T follicular helper cell (primary cell): ENCODE results near the gene AHCY.
A peak's percentile ranks its signal among the peaks of the same experiment; 100 is the strongest.

Experiments used
- DNase-seq: peaks from one replicate; pipeline ENCODE4 v3.0.0-alpha.2; 2020; ENCODE audit warnings: low read depth

AHCY gene

DNA sequence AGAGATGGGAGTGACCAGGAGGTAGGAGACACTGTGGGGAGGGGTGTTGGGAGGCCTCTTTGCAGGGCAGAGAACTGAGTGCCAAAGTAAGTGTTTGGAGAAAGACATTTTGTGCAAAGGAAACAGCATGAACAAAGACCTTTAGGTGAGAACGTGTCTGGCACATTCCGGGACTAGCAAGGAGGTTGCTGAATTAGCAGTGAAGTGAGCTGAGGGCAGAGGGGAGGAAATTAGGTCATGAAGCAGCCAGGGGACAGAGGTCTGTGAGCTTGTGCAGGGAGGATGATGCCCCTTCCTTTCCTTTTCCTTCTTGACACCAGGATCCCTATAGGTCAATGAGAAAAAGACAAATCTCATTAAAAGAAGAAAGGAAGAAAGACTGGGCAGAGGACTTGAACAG lies 21.4 kb upstream of the AHCY start:
- no peak for DNase-seq

DNA sequence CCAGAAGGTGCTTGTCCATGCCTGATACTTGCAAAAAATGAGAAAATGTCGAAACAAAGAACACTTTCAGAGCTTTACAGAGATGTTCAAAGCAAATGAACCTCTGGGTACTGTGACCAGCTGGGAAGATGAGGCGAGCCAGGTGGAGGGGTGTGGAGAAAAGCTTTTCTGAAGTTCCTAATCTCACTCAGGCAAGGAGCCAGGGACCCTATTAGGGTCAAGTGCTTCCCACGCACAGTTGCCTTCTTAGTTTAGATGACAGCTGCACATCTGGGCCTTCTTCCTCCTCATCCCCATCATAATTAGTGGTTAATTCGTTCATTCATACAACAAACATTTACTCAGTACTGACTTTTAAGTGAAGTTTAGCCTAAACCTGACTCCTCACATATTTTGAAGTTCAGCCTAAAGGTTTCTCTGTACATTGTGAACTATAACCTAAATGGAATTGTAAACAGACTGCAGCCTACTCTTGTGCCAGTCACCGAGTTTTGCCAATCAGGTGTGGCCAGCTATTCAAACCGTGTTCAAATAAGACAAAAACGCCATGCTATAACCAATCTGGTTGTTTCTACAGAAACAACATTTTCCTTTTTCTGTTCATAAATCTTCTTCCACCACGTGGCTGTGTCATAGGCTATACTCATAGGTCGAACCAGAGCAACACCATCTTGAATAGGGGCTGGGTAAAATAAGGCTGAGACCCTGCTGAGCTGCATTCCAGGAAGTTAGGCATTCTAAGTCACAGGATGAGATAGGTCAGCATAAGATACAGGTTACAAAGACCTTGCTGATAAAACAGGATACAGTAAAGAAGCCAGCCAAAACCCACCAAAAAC lies 19.3 kb upstream of the AHCY start:
- DNase-seq, result no peak

DNA sequence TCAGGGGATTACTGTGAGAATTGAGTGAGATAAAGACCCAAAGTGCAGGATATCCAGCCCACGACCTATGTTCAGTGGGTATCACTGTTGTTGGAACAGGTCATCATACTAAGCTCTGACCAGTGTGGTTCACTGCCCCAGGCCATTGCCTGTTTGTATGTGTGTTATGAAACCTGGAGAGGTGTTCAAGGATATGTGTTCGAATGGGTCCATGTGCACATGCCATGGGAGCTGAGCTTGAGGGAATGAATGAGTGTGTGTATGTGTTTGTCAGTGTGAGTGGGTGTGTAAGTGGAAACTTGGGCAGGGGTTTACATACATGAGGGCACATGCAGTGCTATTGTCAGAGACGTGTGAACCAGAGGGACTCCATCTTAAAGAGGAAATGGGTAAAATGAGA lies 17.7 kb upstream of the AHCY start:
- DNase-seq, result no peak

DNA sequence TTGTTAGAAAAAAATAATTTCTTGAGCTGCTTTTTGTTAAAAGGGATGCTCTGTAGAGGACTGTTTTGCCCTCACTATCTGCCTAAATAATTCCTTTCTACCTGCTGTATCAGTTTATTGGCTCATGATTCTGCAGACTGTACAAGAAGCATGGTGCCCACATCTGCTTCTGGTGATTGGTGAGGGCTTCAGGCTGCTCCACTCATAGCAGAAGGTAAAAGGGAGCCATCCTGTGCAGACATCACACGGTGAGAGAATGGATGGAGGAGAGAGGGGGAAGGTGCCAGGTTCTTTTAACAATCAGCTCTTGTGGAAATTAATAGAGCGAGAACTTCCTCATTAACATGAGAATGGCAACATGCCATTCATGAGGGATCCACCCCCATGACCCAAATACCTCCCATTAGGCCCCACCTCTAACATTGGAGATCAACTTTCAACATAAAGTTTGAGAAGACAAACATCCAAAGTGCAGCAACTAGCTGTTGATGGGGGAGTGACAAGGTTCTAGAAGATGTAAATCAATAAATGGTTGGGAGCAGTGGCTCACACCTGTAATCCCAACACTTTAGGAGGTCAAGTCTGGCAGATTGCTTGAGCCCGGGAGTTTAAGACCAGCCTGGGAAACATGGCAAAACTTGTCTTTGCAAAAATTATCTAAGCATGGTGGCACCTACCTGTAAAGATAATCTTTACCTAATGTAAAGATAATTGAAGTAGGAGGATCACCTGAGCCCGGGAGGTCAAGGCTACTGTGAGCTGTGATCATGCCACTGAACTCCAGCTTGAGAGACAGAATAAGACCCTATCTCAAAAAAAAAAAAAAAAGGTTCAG lies 15.7 kb upstream of the AHCY start:
- DNase-seq, result no peak

DNA sequence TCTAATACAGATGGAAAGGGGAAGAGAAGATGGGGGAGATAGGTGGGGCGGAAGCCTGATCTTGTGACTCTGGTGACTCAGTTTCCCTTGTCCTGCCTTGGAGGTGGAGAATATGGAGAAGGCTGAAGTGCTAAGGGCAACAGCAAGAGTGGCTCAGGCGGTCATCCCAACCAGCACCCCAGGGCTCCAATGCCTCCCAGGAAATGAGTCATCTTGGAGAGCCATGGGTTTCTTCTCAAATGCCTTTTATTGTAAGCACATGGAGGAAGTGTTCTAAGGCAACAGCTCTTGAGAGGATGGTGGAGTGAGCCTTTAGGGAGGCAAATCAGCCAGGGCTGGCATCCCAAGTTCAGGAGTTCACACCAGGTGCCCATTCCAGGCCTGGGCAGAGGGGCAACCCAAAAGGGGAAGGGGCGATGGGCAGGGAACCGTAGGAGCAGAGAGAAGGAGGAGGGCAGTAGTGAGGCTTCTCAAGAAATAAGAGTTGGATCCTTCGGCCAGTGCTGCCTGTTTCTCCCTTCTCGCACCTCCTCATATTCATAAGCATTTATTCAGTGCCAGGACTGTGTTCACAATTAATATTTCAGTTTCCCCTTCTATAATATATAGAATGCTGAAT lies 13.2 kb upstream of the AHCY start:
- DNase-seq, result no peak

DNA sequence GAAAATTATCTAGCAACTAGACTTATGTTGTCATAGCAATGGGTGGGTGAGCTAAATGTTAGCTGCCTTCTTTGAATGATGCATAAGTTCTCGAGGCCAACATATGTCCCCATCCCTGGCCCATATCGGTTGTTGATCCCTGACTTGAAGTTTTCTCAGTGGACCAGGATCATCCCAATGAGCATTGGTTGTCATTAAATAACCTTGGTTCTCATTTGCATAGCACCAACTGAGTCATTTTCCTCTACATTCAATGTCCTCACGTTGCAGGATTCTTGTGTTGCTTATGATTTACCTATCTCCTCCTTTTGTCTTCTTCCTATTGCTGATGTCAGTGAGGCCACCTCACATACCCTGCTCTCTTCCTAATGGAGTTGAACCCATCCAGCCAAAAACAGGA lies 12.1 kb upstream of the AHCY start:
- DNase-seq, result no peak

DNA sequence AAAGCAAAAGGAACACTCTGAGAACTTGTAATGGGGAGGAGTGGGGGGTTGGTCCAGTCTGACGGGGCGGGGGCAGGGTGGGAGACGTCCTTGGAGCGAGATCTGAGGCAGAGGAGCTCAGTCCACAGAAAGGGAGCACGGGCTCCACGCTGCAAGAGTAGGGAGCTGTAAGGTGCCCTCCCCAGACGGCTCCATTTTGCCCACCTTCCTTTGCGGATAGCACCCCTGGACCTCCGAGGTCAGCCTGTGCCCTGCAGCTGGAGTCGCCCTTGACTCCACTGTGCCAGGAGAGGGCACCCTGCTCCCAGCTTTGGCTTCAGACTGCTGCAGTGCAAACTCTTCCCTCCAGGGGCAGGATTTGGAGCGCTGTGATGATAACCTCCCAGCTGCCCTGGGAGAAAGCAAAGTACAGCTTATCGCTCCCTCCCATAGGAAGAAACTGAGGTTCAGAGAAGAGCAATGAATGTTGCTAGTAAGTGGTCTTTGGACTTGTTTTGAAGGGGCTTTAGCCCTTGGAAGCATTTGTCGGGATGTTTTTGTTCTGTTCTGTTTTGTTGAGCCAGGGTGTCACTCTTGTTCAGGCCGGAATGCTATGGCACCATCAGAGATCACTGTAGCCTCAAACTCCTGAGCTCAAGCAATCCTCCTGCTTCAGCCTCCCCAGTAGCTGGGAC lies 9.5 kb upstream of the AHCY start:
- peak; percentile 76 for DNase-seq

DNA sequence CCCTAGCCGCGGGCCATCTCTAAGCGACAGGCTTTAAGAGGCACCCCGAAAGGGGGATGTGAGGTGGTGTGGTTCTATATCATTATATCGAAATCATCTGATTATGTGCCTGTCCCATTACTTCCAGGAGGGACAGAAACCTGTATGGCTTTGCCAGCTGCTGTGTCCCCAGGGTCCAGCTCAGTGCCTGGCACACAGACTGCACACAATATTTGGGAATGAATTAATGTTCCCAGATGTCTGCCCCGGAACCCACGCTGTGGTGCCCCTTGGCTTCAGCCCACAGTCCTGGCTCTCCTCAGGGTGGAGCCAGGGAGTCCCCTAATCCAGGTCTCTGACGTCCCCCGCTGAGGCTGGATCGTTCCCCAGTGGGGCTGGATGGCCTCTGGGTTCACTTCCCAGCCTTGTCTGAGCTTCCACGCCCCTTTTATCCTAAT lies 8.9 kb upstream of the AHCY start:
- DNase-seq, result no peak

DNA sequence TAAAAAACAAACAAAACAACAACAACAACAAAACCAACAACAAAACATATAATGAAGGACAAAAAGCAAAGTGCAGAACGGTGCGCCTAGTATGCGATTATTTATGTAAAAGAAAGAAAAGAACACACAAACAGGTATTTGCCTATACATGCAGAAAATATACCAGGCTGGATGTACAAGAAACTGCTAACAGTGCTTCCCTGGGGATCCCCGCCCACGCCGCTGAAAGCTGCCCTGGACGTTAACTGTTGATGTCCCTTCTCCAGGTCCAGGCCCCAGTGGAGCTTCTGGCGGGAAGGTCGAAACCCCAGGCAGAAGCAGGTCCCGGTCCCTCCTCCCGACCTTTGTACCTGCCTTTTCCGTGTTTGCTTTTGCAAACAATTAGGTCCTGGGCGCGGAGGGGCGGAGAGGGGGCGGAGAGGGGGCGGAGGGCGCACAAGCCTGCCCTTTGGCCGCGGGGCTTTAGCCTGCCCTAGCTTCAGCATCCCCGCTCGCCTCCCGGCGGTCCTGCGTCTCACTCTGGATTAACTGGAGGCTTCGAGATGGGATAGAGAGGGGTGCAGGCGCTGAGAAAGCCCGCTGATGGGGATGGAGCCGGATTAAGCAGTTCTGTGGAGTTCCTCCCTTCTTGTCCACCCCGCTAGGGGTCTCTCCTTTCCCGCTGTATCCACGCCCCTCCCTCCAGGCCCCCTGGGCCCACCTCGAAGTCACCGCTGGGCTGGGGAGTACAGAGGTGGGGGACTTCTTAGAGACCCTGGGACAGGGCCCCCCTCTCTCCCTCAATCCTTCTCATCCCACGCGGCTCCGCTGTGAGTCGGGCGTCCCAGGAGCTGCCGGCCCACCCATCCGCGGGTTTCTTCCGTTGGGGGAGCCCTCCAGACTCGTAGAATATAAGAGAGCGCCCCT lies 8.2 kb upstream of the AHCY start:
- no peak for DNase-seq

DNA sequence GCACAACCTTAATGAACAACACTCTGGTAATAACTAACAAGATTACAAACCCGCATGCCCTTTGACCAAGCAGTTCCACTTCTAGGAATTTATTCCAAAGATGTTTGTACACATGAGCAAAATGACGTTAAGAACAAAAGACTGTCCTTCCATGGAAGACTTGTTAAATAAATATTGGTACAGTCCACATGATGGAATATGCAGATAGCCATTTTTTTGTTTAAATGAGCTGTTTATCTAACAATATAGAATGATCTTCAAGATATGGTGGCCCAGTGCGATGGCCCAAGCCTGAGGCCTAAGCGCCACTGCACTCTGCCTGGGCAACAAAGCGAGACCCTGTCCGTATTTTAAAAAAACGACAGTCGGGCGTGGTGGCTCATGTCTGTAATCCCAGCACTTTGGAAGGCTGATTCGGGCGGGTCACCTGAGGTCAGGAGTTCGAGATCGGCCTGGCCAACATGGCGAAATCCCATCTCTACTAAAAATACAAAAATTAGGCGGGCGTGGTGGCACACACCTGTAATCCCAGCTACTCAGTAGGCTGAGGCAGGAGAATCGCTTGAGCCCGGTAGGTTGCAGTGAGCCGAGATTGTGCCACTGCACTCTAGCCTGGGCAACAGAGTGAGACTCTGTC lies 7.4 kb upstream of the AHCY start:
- DNase-seq, result no peak

DNA sequence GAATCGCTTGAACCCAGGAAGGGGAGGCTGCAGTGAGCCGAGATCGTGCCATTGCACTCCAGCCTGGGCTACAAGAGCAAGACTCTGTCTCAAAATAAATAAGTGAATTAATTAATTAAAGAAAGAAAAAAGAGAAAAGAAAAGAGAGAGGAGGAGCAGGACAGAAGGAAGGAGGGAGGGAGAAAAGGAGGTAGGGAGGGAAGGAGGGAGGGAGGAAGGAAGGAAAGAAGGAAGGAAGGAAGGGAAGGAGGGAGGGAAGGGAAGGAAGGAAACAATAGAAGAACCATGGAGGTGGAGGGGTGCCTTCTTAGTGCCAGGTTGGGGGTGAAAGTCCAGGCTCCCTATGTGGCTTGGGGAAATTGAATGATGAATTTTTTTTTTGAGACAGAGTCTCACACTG lies 6.5 kb upstream of the AHCY start:
- DNase-seq, result no peak

DNA sequence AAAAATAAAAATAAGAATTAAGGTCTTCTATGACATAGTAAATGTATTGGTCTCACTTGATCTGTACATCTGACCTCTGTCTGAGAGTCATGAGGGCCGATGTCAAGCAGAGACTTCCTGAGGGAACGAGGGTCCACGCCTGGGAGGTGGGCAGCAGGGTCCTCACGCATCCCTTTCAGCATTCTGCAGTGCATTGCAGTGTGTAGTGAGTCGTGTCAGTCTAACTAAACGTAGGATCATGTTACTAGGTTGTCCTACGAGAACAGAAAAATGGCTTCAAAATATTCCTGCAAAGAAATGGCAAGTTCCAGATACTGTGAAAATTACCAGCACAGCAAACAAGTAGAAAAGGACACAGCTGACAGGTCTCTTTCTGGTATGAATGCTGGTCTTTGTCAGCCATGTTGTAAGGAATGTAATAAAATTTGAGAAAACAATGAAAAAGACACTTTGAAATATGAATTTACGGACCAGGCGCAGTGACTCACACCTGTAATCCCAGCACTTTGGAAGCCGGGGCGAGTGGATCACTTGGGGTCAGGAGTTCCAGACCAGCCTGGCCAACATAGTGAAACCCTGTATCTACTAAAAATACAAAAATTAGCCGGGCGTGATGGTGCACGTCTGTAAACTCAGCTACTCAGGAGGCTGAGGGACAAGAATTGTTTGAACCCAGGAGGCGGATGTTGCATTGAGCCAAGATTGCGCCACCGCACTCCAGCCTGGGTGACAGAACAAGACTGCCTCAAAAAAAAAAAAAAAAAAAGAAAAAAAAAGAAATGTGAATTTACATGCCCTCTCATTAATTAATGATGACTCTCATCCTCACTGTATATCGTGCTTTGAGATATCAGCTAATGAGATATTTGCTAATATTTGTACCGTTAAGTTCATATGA lies 2.4 kb upstream of the AHCY start:
- DNase-seq, result no peak

DNA sequence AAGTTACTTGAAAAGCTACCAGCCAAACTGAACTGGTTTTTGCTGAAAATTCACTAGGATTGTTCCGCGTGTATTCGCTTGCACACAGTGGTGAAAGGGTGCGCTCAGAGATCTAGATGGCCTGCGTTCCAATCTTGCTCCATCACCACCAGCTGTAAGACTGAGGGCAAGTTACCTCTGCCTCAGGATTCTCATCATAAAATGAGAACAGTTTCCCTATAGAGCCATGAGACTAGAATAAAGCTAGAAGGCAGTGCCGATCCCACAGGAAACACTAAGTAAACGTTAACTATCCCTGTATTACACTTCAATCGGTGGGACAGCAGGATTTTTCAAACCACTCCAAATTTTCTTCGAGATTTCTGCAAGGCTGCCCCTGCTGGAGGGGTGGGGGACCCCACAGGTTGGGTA lies 838 bp downstream of the AHCY start:
- no peak for DNase-seq

DNA sequence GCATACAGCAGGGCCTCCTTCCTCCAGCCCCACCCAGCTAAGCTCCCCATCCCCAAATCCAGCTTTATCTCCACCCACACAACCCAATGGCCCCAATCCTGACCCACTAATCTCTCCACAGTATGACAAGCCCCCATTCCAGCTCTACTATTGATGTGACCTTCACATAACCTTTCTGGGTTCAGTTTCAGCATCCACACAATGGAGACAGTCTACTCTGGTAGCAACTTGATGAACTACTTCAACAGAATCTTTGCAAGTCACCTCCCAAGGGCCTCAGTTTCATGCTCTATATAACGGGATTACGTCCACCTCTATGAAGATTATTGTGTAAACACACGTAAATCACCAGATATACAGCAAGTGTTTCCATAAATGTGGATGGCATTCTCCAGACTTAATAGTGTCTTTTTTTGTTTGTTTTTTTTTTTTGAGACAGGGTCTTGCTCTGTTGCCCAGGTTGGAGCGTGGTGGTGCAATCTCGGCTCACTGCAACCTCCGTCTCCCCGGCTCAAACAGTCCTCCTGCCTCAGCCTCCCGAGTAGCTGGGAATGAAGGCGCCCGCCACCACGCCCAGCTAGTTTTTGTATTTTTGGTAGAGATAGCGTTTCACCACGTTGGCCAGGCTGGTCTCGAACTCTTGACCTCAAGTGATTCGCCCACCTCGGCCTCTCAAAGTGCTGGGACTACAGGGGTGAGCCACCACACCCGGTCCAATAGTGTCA lies 1.4 kb downstream of the AHCY start:
- DNase-seq, result no peak

DNA sequence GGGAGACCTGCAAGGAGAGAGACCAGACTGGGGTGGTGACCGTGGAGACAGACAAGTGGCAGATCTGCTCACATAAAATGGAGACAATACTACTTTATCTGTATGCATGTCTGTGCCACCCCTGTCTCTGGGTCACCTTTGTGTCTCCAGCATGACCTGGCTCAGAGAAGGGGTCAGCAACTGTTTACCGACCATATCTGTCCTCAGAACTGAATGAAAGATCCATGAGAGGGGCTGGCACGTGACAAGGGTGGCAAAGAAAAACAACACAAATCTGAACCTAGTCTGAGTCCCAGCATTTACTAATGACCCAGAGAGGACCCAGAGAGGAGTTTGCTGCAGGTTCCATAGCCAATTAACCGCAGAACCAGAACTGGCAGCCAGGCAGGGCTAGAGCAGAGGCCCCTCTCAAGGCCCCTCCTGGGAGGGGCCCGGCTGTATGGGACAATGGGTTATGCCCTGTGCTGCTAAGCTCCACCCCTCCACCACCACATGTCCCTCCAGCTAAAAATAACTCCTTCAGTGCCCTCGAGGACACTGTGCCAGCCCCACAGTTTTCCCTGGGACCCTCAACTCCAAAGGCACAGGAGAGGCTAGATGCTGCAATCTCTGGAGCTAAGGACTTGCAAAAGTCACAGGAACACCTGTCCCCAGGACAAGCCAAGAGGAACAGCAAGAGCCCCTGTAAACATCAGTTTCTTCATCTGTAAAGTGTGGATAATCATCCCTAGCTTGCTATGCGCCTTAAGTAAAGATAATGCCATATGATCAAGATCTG lies 2.2 kb downstream of the AHCY start:
- no peak for DNase-seq

DNA sequence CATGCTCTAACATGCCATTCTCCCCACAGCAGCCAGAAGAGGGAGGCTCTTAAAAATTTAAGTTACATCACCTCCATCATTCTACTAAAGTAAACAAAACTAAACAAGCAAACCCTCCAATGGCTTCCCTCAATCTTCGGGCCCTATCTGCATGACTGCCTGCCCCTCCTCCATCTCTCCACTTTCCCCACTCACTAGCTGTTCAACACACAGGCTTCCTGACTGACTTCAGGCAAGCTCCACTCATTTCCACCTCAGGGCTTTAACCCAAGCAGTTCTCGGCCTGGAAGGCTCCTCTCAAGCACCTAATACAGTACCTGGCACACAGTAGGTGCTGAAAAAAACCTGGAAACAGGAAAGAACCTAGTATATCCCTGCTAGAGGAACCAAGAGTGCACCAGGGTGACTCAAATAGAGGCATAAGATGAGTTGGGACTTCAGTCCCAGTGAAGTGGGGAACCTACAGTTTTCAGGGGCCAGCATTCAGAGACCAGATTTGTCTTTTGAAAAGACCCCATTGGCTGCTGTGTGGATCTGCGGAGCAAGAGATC lies 2.8 kb downstream of the AHCY start:
- DNase-seq, result no peak

DNA sequence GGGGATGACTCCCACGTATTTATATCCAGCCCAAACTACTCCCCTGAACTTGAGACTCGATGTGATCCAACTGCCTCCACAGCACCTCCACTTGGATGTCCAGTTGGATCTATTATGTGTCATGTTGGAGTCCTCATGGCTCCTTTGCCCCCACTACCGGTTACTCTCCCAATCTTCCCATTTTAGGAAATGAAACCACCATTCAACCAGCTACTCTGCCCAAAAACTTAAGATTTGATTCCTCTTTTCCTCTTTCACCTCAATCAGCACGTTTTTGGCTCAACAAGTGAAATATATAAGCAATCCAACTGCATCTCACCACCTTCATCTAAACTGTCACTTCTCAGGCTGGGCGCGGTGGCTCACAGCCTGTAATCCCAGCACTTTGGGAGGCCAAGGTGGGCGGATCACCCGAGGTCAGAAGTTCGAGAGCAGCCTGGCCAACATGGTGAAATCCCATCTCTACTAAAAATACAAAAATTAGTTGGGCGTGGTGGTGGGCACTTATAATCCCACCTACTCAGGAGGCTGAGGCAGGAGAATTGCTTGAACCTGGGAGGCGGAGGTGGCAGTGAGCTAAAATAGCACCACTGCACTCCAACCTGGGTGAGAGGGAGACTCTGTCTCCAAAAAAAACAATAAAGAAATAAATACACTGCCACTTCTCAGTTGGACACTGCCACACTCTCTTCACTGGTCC lies 3.4 kb downstream of the AHCY start:
- no peak for DNase-seq
